Measurements from ENCODE around the gene SMG9.

SMG9 gene

GRCh38 chr19:43723588-43723987 is 31.2 kb downstream of the SMG9 start:
- H3K9me3 ChIP-seq (ENCODE audit: control insufficient read depth, insufficient read depth, low read length) = no peaks in the 10 kb centered on the region
- peaks cover 4% of the 10 kb centered on the region; the same call in 1 of the 2 replicates for H3F3A ChIP-seq (ENCODE audit: control insufficient read depth, insufficient read depth)
- no peaks in the 10 kb centered on the region for H3K27me3 ChIP-seq (ENCODE audit: control insufficient read depth, low read length)
- no peak overlapping the region for H3K4me2 ChIP-seq (ENCODE audit: low read length)
- TF ChIP-seq EZH2phosphoT487 (IDR thresholded peaks at IDR 0.05; ENCODE audit: borderline replicate concordance, low read length) = no peak
- no peak for TF ChIP-seq CTCF (IDR thresholded peaks at IDR 0.05; ENCODE audit: low read depth, low read length, poor library complexity, severe bottlenecking)
- no peaks in the 10 kb centered on the region for H3K79me2 ChIP-seq (ENCODE audit: control insufficient read depth, low read length)
- peaks cover 10% of the 10 kb centered on the region for H3K4me1 ChIP-seq (ENCODE audit: control insufficient read depth, low read length)
- no peaks in the 10 kb centered on the region for H4K20me1 ChIP-seq (ENCODE audit: control insufficient read depth, insufficient read depth, low read depth, low read length)
- no peak overlapping the region for H3K4me3 ChIP-seq (ENCODE audit: low read length)
- H3K27ac ChIP-seq (ENCODE audit: low read depth, low read length) = no peak overlapping the region
- H3K9me2 ChIP-seq (replicated peaks; ENCODE audit: control insufficient read depth, low read length) = no peaks in the 10 kb centered on the region
- no peaks in the 10 kb centered on the region; the same call in 1 of the 2 replicates for H3K36me3 ChIP-seq (ENCODE audit: control insufficient read depth, low read length)

- TF ChIP-seq CTCF (IDR thresholded peaks at IDR 0.05; ENCODE audit: low read depth, low read length, poor library complexity, severe bottlenecking) = no peak
- TF ChIP-seq EZH2phosphoT487 (IDR thresholded peaks at IDR 0.05; ENCODE audit: borderline replicate concordance, low read length) = no peak
These were observed 33.2 kb downstream of the SMG9 start for GRCh38 chr19:43721469-43722048.

GRCh38 chr19:43720936-43721335 is 33.8 kb downstream of the SMG9 start:
- no peaks in the 10 kb centered on the region for H3K27me3 ChIP-seq (ENCODE audit: control insufficient read depth, low read length)
- no peaks in the 10 kb centered on the region for H3K9me3 ChIP-seq (ENCODE audit: control insufficient read depth, insufficient read depth, low read length)
- H3K4me1 ChIP-seq (ENCODE audit: control insufficient read depth, low read length) = peaks cover 10% of the 10 kb centered on the region
- H3K4me2 ChIP-seq (ENCODE audit: low read length) = no peak overlapping the region
- no peaks in the 10 kb centered on the region for H3K9me2 ChIP-seq (replicated peaks; ENCODE audit: control insufficient read depth, low read length)
- H3F3A ChIP-seq (ENCODE audit: control insufficient read depth, insufficient read depth) = peaks cover 4% of the 10 kb centered on the region; the same call in 1 of the 2 replicates
- no peak for TF ChIP-seq EZH2phosphoT487 (IDR thresholded peaks at IDR 0.05; ENCODE audit: borderline replicate concordance, low read length)
- H3K4me3 ChIP-seq (ENCODE audit: low read length) = no peak overlapping the region
- H3K79me2 ChIP-seq (ENCODE audit: control insufficient read depth, low read length) = no peaks in the 10 kb centered on the region
- no peak overlapping the region for H3K27ac ChIP-seq (ENCODE audit: low read depth, low read length)
- H4K20me1 ChIP-seq (ENCODE audit: control insufficient read depth, insufficient read depth, low read depth, low read length) = no peaks in the 10 kb centered on the region
- H3K36me3 ChIP-seq (ENCODE audit: control insufficient read depth, low read length) = no peaks in the 10 kb centered on the region

More at GRCh38 chr19:43721469-43722048, 33.2 kb downstream of the SMG9 start:
- Histone ChIP-seq H4K20me1 (ENCODE audit: control insufficient read depth, insufficient read depth, low read depth, low read length) (no peaks in the 10 kb centered on the region), H3K27me3 (ENCODE audit: control insufficient read depth, low read length) (no peaks in the 10 kb centered on the region), H3K27ac (ENCODE audit: low read depth, low read length) (no peak overlapping the region), H3K36me3 (ENCODE audit: control insufficient read depth, low read length) (no peaks in the 10 kb centered on the region), H3K9me2 (replicated peaks; ENCODE audit: control insufficient read depth, low read length) (no peaks in the 10 kb centered on the region), H3K4me3 (ENCODE audit: low read length) (no peak overlapping the region), H3F3A (ENCODE audit: control insufficient read depth, insufficient read depth) (peaks cover 4% of the 10 kb centered on the region; the same call in 1 of the 2 replicates), H3K4me1 (ENCODE audit: control insufficient read depth, low read length) (peaks cover 10% of the 10 kb centered on the region), H3K9me3 (ENCODE audit: control insufficient read depth, insufficient read depth, low read length) (no peaks in the 10 kb centered on the region), H3K79me2 (ENCODE audit: control insufficient read depth, low read length) (no peaks in the 10 kb centered on the region), H3K4me2 (ENCODE audit: low read length) (no peak overlapping the region)

- Histone ChIP-seq H3K36me3 (ENCODE audit: control insufficient read depth, low read length) (no peaks in the 10 kb centered on the region), H3K4me1 (ENCODE audit: control insufficient read depth, low read length) (peaks cover under 1% of the 10 kb centered on the region), H3K9me3 (ENCODE audit: control insufficient read depth, insufficient read depth, low read length) (no peaks in the 10 kb centered on the region), H3F3A (ENCODE audit: control insufficient read depth, insufficient read depth) (no peaks in the 10 kb centered on the region), H3K27me3 (ENCODE audit: control insufficient read depth, low read length) (no peaks in the 10 kb centered on the region), H3K4me3 (ENCODE audit: low read length) (no peak overlapping the region), H4K20me1 (ENCODE audit: control insufficient read depth, insufficient read depth, low read depth, low read length) (no peaks in the 10 kb centered on the region), H3K27ac (ENCODE audit: low read depth, low read length) (no peak overlapping the region), H3K4me2 (ENCODE audit: low read length) (no peak overlapping the region), H3K79me2 (ENCODE audit: control insufficient read depth, low read length) (no peaks in the 10 kb centered on the region), H3K9me2 (replicated peaks; ENCODE audit: control insufficient read depth, low read length) (no peaks in the 10 kb centered on the region)
- TF ChIP-seq CTCF (IDR thresholded peaks at IDR 0.05; ENCODE audit: low read depth, low read length, poor library complexity, severe bottlenecking) (no peak), EZH2phosphoT487 (IDR thresholded peaks at IDR 0.05; ENCODE audit: borderline replicate concordance, low read length) (no peak)
These were observed 34.8 kb downstream of the SMG9 start for GRCh38 chr19:43719918-43720317.
